HFFc6 (cell line): ENCODE results near the gene FMN2. TPM values are rescaled to one million over a fixed set of nuclear protein-coding genes. Genes with fewer than 3 reads are reported as not detected.

Source experiments
- DNase-seq: peaks from one replicate; pipeline ENCODE4 v3.0.0-alpha.2; 2018
- H3K27ac Mint-ChIP-seq: 2 replicates; pipeline ENCODE4 v1.8.0; 2020; ENCODE audit warnings: mild to moderate bottlenecking, mixed read lengths
- H3K27me3 Mint-ChIP-seq: 2 replicates; pipeline ENCODE4 v1.8.0; 2021; ENCODE audit warnings: mild to moderate bottlenecking, moderate library complexity, mixed read lengths; ENCODE audit not compliant: insufficient read depth
- H3K36me3 Mint-ChIP-seq: 2 replicates; pipeline ENCODE4 v1.8.0; 2021; ENCODE audit warnings: low read depth, mixed read lengths
- H3K4me1 Mint-ChIP-seq: 2 replicates; pipeline ENCODE4 v1.8.0; 2020; ENCODE audit warnings: low read depth, mixed read lengths
- H3K4me3 Mint-ChIP-seq: 2 replicates; pipeline ENCODE4 v1.8.0; 2020; ENCODE audit warnings: mild to moderate bottlenecking, moderate library complexity, mixed read lengths
- H3K9me3 Mint-ChIP-seq: 2 replicates; pipeline ENCODE4 v1.8.0; 2020; ENCODE audit warnings: mild to moderate bottlenecking, mixed read lengths
- total RNA-seq, 6 experiments: library from RNA; stranded (reverse); fragmentation: NEBNext Ultra II Directional; extraction: Animal tissue kit (Norgen Biotek cat#: 25700); gene quantifications; 2 replicates in 1 of 6; 3 replicates in 5 of 6; pipeline ENCODE4 v1.2.3, GENCODE V29; 2021
- TF ChIP-seq, protein P1 (sequence below): fragments of 200-600 bp; sonication (generic); IDR thresholded peaks from 2 replicates; pipeline ENCODE4 v1.5.0; 2021; ENCODE audit warnings: antibody characterized with exemption, mild to moderate bottlenecking

FMN2 gene
- total RNA-seq, 6 experiments from 2014 or later: 82.6 to 115 (median 96.4) TPM

DNA sequence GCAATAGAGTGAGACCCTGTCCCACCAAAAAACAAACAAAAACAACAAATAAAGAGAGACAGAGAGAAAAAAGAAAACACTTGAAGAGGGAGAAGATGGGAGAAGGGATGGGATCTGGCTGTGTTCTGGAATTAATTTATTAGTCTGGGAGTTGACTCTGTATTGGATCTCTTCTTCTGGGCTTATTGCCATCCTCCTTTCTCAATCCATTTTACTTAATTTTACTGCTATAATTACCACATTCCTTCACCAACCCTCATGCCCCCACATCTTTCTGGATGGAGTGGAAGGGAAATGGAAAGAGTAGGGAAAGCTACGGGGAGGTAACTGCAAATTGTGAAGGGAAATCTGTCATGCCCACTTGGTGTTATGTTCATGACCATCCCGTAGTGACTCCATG, 42.9 kb downstream of the FMN2 start:
- Mint-ChIP-seq H3K27ac (peak overlapping the region; percentile 3; the same call in 1 of the 2 replicates), H3K4me1 (peaks cover 88% of the 10 kb centered on the region), H3K36me3 (peaks cover 78% of the 10 kb centered on the region), H3K27me3 (no peaks in the 10 kb centered on the region), H3K9me3 (no peaks in the 10 kb centered on the region), H3K4me3 (no peak overlapping the region; the same call in 1 of the 2 replicates)
- DNase-seq: peak; percentile 23
- TF ChIP-seq, protein P1, sequence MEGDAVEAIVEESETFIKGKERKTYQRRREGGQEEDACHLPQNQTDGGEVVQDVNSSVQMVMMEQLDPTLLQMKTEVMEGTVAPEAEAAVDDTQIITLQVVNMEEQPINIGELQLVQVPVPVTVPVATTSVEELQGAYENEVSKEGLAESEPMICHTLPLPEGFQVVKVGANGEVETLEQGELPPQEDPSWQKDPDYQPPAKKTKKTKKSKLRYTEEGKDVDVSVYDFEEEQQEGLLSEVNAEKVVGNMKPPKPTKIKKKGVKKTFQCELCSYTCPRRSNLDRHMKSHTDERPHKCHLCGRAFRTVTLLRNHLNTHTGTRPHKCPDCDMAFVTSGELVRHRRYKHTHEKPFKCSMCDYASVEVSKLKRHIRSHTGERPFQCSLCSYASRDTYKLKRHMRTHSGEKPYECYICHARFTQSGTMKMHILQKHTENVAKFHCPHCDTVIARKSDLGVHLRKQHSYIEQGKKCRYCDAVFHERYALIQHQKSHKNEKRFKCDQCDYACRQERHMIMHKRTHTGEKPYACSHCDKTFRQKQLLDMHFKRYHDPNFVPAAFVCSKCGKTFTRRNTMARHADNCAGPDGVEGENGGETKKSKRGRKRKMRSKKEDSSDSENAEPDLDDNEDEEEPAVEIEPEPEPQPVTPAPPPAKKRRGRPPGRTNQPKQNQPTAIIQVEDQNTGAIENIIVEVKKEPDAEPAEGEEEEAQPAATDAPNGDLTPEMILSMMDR: no peak

DNA sequence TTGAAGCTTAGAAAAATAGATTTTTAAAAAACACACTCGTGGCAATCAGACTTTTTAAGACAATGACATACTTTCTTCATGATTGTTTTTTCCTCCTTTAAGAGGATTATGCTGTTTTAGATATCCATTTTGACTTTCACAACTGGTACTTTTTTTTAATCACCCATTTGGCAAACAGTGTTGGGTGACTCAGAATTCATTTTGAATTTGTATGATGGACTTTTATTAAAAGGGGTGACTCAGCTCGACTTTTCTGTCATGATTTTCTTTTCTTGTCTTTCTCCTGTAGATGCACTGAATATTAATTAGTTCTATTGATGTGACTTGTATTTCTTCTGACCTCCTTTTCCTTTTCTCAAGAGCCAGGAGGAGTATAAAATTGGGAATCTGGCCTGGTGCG, 44.7 kb downstream of the FMN2 start:
- Mint-ChIP-seq H3K4me1 (peaks cover 91% of the 10 kb centered on the region), H3K27ac (peak overlapping the region; percentile 59), H3K4me3 (peak overlapping the region; percentile 54; the same call in 1 of the 2 replicates), H3K36me3 (peaks cover 84% of the 10 kb centered on the region), H3K9me3 (no peaks in the 10 kb centered on the region), H3K27me3 (no peaks in the 10 kb centered on the region)
- TF ChIP-seq, protein P1: no peak
- DNase-seq: peak; percentile 58

DNA sequence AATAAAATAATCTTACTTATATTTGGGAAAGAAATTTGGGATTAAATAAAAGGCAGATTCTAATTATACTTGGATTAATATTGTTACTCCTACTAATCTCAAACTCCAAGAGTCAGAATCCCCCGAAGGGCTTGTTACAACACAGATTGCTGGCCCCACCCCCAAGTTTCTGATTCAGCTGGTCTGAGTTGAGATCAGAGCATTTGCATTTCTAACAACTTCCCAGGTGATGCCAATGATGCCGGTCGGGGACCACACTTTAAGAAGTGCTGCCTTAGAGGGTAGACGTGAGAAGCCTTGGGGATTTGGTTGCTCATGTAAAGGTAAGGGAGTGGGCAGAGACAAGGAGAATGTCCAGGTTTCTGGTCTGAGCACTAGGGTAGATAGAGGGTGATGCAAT, 47.2 kb downstream of the FMN2 start:
- Mint-ChIP-seq H3K36me3 (peaks cover 82% of the 10 kb centered on the region), H3K27ac (peak overlapping the region; percentile 37; the same call in 1 of the 2 replicates), H3K9me3 (no peaks in the 10 kb centered on the region), H3K4me1 (peaks cover 76% of the 10 kb centered on the region), H3K4me3 (no peak overlapping the region), H3K27me3 (no peaks in the 10 kb centered on the region)
- TF ChIP-seq, protein P1: no peak
- DNase-seq: no peak

DNA sequence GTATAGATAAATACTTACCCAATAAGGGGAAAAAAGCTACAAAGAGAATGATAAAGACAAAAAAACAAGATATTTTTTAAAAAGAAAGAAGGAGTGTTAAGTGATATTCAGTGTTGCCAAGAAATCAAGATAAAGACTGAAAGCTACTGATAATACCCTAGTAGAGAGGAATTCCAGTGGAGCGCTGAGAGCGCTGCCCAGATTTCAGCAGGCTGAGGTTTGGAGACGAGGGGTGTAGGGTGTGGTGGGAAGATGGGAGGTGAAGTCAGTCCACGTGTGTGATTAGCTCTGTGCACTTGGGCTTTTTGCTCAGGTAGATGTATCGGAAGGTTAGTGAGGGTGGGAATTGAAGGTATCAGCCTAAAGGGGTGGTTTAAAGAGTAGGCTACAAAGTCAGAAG, 47.8 kb downstream of the FMN2 start:
- Mint-ChIP-seq H3K27me3 (no peaks in the 10 kb centered on the region), H3K4me1 (peaks cover 70% of the 10 kb centered on the region), H3K4me3 (no peak overlapping the region), H3K9me3 (no peaks in the 10 kb centered on the region), H3K27ac (peak overlapping the region; percentile 37), H3K36me3 (peaks cover 82% of the 10 kb centered on the region)
- TF ChIP-seq, protein P1: no peak
- DNase-seq: no peak

DNA sequence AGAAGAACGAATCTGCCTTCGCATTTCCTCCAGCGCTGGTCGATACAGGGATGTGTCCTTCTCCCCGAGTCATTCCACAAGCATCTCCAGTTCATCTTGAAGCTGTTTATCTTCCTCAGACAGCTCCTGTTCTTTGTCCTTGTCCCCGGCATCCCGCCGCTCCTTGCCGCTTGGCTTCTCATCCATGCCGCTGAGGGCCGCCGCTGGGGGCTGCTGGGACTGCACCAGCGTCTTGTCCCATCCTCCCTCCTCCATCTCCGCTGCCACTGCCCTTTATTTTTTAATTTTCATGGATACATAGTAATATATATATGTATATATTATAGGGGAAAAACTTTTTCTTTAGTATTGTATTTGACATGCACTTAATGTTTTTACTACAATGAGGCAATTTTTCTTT, 53.4 kb downstream of the FMN2 start:
- Mint-ChIP-seq H3K4me3 (no peak overlapping the region), H3K36me3 (peaks cover 61% of the 10 kb centered on the region), H3K4me1 (peaks cover 50% of the 10 kb centered on the region), H3K27me3 (peaks cover 2% of the 10 kb centered on the region; the same call in 1 of the 2 replicates), H3K9me3 (no peaks in the 10 kb centered on the region), H3K27ac (no peak overlapping the region)
- TF ChIP-seq, protein P1: no peak
- DNase-seq: no peak

DNA sequence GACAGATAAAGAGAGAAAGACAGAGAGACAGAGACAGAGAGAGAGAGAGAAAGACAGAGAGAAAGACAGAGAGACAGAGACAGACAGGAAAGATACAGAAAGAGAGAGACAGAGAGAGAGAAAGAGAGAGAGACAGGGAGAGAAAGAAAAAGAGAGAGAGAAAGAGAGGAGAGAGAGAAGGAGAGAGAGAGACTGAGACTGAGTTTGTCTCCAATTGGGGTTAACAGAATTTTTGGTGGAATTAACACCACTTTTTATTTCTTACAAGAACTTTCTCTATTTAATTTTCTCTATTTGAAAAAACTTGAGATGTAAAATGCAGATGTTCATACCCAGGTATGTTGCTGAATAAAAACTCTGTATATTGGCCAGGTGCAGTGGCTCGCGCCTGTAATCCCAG, 56.6 kb downstream of the FMN2 start:
- H3K27ac Mint-ChIP-seq: peak overlapping the region; percentile 56
- TF ChIP-seq, protein P1: no peak
- H3K36me3 Mint-ChIP-seq: peaks cover 61% of the 10 kb centered on the region
- H3K4me1 Mint-ChIP-seq: peaks cover 63% of the 10 kb centered on the region
- H3K9me3 Mint-ChIP-seq: no peaks in the 10 kb centered on the region
- peaks cover 3% of the 10 kb centered on the region for H3K27me3 Mint-ChIP-seq
- no peak for DNase-seq
- H3K4me3 Mint-ChIP-seq: no peak overlapping the region; the same call in 1 of the 2 replicates
